HG02973 (cell line): ENCODE data around the gene PGF.

Experiments used
- ATAC-seq: cut with Tn5 transposase; IDR thresholded peaks from one replicate; pipeline ENCODE4 v1.9.1; 2021; ENCODE audit warnings: moderate library complexity; ENCODE audit not compliant: unreplicated experiment

Gene PGF

GRCh38 chr14:74959596-74960180 is 4.3 kb upstream of the PGF start:
- ATAC-seq = no peak

- no peak for ATAC-seq
Measured at GRCh38 chr14:74956280-74957072, 1.1 kb upstream of the PGF start.

- ATAC-seq = no peak
Measured at GRCh38 chr14:74956027-74956279, 556 bp upstream of the PGF start.

- no peak for ATAC-seq
Measured at GRCh38 chr14:74954947-74955228, 509 bp downstream of the PGF start.

- ATAC-seq = no peak
Measured at GRCh38 chr14:74954232-74954946, 1.0 kb downstream of the PGF start.

- ATAC-seq = no peak
Measured at GRCh38 chr14:74953686-74954085, 1.7 kb downstream of the PGF start.

GRCh38 chr14:74952697-74953484 is 2.5 kb downstream of the PGF start:
- ATAC-seq = no peak

- ATAC-seq = no peak
Measured at GRCh38 chr14:74952180-74952665, 3.2 kb downstream of the PGF start.

- no peak for ATAC-seq
Measured at GRCh38 chr14:74951443-74952179, 3.8 kb downstream of the PGF start.

- ATAC-seq = no peak
Measured at GRCh38 chr14:74950795-74951442, 4.5 kb downstream of the PGF start.

- ATAC-seq = no peak
Measured at GRCh38 chr14:74949859-74950573, 5.4 kb downstream of the PGF start.

GRCh38 chr14:74949191-74949601 is 6.2 kb downstream of the PGF start:
- ATAC-seq = no peak

GRCh38 chr14:74948228-74949175 is 6.9 kb downstream of the PGF start:
- ATAC-seq = no peak

- no peak for ATAC-seq
Measured at GRCh38 chr14:74947353-74948227, 7.8 kb downstream of the PGF start.

GRCh38 chr14:74946659-74947281 is 8.6 kb downstream of the PGF start:
- no peak for ATAC-seq

GRCh38 chr14:74945852-74946658 is 9.3 kb downstream of the PGF start:
- ATAC-seq = no peak
